K562 (cell line): ENCODE data around the gene PPP1CC.

Experiments used
- BRF1 ChIP-seq: IDR thresholded peaks from 3 replicates; pipeline ENCODE4 v1.6.1; 2011; ENCODE audit warnings: borderline replicate concordance, mild to moderate bottlenecking; ENCODE audit not compliant: insufficient read length; ENCODE audit errors: extremely low read depth
- CTCF ChIP-seq, 3 experiments: IDR thresholded peaks in 2 of 3; conservative IDR thresholded peaks in 1 of 3; 2 replicates each; pipeline ENCODE4 v1.5.1; 2011 to 2012; ENCODE audit warnings: low read length in 3 of 3, mild to moderate bottlenecking in 3 of 3, control low read depth in 2 of 3, improper control_type of control experiment in 1 of 3, inconsistent platforms in 1 of 3, low read depth in 1 of 3, mixed read lengths in 1 of 3, moderate library complexity in 1 of 3; ENCODE audit not compliant: insufficient read depth in 2 of 3
- ESRRA ChIP-seq: fragments of 450-650 bp; IDR thresholded peaks from 2 replicates; pipeline ENCODE4 v1.6.1; 2014; ENCODE audit warnings: low read depth, mild to moderate bottlenecking, moderate library complexity, borderline replicate concordance
- EZH2 ChIP-seq: IDR thresholded peaks from 2 replicates; pipeline ENCODE4 v1.6.1; 2012; ENCODE audit warnings: low read depth, mild to moderate bottlenecking, inconsistent platforms, low read length, borderline replicate concordance
- MCM7 ChIP-seq, 2 experiments: fragments of 450-650 bp; IDR thresholded peaks; 2 replicates each; pipeline ENCODE4 v1.6.1; 2016 to 2018
- NFIX ChIP-seq: fragments of 250-450 bp; sonication (Bioruptor Pico); IDR thresholded peaks from 2 replicates; pipeline ENCODE4 v1.4.0; 2020; ENCODE audit warnings: low read depth, mild to moderate bottlenecking, moderate library complexity
- SMARCC2 ChIP-seq: fragments of 450-650 bp; IDR thresholded peaks from 2 replicates; pipeline ENCODE4 v1.6.1; 2017; ENCODE audit warnings: antibody characterized with exemption, moderate library complexity, mild to moderate bottlenecking, low read depth
- STAT6 ChIP-seq: sonication (generic); formaldehyde crosslinking; IDR thresholded peaks from 2 replicates; pipeline ENCODE4 v1.8.1; 2023; ENCODE audit warnings: mild to moderate bottlenecking, missing genetic modification reagents
- YY1 ChIP-seq, 3 experiments: IDR thresholded peaks; 2 replicates each; pipeline ENCODE4 v1.6.1; 2011; ENCODE audit warnings: low read length in 2 of 3, mild to moderate bottlenecking in 2 of 3, moderate library complexity in 2 of 3, borderline replicate concordance in 1 of 3, control low read depth in 1 of 3, low read depth in 1 of 3; ENCODE audit not compliant: insufficient read depth in 3 of 3, insufficient replicate concordance in 2 of 3, control insufficient read depth in 1 of 3, insufficient read length in 1 of 3; ENCODE audit errors: extremely low read depth in 1 of 3

DNA sequence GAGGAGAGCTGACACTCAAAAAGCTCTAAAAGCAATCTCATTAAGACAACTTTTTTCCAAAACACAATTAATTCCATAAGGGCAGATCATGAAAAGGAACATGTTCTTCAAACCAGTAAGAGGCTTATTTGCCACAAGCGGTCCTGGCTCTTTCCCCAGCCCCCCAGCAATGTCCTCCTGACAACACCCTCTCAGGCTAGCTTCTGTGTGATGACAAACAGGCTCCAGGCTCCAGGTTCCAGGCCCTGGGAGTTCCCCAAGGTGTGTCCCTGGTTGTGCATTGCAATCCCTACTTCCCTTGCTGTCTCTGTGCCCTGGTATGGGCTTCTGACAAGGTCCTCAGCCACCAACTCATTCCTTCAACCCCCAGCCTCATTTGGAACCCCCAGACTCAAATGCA lies 62.7 kb downstream of the PPP1CC start:
- TF ChIP-seq NFIX (CRISPR knock-in tag) (no peak), STAT6 (CRISPR knock-in tag) (no peak), EZH2 (no peak), MCM7 (IDR thresholded peaks at IDR 0.05) (no peak), CTCF (IDR thresholded peaks at IDR 0.05 in 2 of 3, conservative IDR thresholded peaks at IDR 0.05 in 1 of 3; ENCODE audit: insufficient read depth in 2 of 3, low read depth in 1 of 3, low read length in 3 of 3) (no peak), SMARCC2 (no peak), YY1 (IDR thresholded peaks at IDR 0.05; ENCODE audit: borderline replicate concordance in 1 of 3, control insufficient read depth in 1 of 3, extremely low read depth in 1 of 3, insufficient read depth in 3 of 3, insufficient read length in 1 of 3, insufficient replicate concordance in 2 of 3, low read depth in 1 of 3, low read length in 2 of 3) (no peak), ESRRA (no peak), BRF1 (no peak)
